HG03108 (cell line): ENCODE measurements around the gene CH25H.

Source experiments
- ATAC-seq: cut with Tn5 transposase; IDR thresholded peaks from one replicate; pipeline ENCODE4 v1.9.1; 2021; ENCODE audit warnings: moderate library complexity; ENCODE audit not compliant: unreplicated experiment

CH25H gene

GRCh38 chr10:89235073-89235798 is 28.1 kb upstream of the CH25H start:
- no peak for ATAC-seq

- no peak for ATAC-seq
Measured at GRCh38 chr10:89233033-89233432, 25.9 kb upstream of the CH25H start.

GRCh38 chr10:89228962-89229361 is 21.8 kb upstream of the CH25H start:
- ATAC-seq: no peak

DNA sequence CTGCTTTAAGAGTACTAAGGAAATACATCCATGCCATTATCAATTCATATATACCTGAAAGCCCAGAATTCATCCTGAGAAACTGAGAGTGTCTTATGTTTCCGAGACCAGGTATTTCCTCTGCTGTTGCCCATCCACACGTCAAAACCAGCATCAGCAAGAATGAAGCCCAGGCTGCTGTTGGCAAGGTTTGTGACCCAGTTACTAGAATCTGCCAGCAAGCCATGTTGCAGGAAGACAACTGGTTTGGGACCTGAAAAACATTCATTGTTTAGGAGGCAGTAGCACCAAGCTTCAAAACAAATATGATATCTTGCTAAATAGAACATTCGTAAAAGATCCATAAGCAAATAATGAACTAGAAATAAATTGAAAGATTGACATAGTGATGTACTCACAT is 21.0 kb upstream of the CH25H start:
- ATAC-seq: no peak

DNA sequence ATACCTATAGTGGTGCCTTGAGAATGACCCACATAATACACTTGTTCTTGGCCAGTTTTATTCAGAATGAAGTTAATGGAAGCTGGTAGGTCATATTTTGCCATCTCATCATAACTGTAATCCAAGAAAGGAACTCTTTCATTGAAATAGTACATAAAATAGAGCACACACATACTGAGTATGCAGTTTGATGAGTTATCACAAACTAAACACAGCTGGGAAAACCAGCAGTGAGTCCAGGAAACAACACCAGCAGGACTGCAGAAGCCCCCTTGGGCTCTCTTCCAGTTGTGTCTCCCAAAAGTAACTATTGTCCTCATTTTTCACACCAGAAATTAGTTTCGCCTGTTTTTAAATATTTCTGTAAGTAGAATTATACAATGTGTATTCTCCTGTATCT is 19.8 kb upstream of the CH25H start:
- ATAC-seq: no peak

DNA sequence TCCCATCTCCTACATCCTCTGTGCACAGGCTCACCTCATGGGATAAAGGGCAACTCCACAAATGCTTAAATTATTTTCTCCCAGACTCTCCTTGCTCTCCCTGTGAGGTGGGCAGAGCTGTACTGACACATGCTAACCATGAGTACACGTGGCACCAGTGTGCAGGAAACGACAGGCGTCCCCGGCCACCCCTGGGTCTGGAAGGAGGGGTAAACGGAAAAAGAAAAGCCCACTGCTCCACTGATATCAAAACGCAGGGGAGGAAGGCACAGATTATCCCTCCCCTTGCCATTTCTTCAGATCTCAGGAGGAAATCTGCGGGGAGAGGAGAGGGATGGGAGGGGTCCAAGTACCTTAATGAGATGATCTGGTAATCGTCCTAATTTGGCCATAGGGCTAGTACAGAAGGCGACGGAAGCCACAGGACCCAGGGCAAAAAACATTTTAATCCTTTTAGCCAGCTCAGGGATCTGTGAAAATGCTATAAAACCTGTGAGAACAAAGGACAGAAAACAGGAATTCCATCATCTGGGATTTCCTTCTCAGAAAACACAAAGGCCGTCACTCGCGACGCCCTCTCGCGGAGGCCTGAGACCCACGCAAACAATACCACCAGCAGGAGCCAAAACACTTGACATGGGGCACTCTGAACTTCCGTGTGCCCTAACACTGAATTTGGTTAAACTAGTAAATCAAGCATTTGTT is 17.8 kb upstream of the CH25H start:
- ATAC-seq: no peak

GRCh38 chr10:89221919-89222318 is 14.8 kb upstream of the CH25H start:
- ATAC-seq: no peak

DNA sequence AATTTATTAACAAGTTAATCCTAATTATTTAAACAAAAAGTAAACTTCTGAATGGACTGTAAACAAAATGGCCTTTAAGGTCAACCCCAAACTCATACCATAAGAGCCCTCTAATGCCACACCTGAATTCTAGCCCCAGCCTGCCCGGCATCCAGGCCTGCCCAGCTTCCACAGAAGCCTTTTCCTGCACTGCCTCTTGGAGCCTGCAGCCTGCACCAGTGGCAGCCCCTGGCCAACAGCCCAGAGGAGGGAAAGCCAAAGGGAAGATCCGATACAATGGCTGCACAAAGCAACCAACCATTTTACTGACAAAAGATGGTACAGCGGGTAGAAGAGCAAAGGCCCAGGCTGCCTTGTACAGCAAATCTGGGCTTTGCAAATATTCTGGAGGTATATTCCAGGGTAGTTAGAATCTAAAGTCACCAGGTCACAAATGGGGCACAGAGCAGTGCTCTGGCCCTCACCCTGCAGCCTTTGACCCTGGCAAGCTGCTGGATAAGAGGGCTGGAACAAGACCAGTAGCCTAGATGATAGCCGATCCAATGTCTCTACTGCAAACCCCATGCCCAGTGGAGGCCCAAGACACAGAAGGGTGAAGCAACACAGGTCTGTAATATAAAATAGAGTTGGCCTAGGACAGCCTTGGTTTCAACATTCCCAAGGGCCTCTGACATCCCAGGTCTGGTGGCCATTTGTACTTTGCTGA is 12.5 kb upstream of the CH25H start:
- no peak for ATAC-seq

GRCh38 chr10:89217057-89217990 is 10.2 kb upstream of the CH25H start:
- no peak for ATAC-seq

DNA sequence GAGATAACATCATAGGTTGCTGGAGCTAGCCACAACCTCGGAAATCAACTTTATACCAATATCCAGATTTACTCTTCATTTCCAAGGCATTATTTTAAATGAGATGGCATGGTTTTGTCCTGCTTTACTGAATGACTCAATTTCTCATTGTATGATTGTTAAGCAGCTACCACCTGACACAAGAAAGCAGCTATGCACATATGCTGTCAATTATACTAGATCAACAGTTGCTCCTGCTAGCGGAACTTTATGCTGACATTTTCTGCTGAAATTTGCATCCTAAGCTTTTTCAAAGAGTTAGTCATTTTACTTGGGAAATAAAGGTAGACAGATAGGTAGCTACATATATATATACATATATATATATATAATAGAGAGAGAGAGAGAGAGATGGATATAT is 8.9 kb upstream of the CH25H start:
- no peak for ATAC-seq

- ATAC-seq: no peak
Measured at GRCh38 chr10:89215511-89215910, 8.4 kb upstream of the CH25H start.

DNA sequence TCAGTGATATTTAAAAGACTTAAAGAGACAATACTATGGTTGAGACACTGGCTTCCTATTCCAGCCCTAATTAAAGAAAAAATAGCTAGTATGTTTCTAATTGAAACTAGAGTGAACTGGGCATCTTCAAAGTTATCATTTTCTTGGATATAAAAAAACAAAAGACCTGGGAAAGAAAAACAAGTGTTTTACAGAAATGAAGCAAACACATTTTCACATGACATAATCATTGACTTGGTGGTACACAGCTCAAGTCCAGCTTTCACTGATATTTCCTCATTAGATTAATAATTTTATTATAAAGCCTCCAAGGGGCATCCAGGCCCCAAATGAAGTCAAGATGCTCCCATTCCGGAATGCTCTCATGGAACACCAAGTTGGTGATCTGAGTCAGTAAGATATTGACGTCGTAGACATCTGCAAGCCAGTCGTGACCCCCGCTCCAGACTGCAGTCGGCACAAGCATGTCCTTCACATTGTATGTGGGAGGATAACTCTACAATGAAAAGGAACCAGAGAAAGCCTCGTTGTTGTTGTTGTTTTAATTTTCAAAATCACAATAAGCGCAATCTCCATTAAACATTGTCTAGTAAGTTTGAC is 7.5 kb upstream of the CH25H start:
- ATAC-seq: no peak

GRCh38 chr10:89213191-89213808 is 6.2 kb upstream of the CH25H start:
- ATAC-seq: no peak

DNA sequence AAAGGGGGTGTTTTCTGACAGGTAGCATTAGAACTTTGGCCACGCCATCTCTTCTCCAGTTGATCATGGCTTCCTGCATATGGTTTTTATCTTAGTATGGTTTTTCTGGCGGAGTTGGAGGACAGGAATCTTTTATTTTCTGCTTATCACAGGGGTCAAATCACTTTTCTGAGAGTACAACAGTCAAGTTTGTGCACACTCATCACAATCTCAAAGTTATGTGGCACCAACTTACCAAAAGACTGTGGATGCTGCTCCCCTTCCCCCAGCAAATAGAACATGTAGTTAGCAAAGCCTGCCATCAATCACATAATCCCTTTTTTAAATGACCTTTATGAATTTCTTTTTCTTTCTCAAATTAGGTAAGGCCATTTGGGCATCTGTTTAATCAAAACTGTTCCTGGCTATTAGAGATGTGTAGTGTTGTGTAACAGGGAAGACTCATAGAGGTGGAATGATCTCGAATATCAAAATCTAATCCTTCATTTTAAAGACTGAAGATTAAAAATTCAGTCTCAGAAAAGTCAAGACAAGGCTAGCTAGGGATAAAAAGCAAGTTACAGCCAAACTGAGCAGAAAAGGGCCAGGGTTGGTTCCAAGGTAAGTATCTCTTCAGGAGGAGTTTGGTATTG is 3.8 kb upstream of the CH25H start:
- no peak for ATAC-seq

DNA sequence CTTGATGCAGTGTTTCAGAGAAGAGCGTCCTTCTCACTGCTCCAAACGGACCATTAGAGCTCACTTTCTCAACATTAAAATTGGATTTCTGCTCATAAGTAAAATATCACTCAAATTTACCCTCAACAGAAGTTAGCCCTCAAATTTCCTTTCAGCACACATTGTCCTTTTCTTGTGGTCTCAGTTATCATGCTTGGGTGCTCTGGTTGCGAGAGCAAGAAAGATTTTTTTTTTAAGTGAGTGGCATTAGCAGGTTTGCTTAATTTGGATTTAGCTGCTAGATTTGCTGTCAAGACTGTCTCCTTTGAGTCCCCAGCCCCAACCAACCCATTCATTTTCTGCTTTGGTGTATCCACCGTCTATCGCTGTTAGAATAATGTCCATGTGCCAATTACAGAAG is 2.6 kb upstream of the CH25H start:
- no peak for ATAC-seq

- ATAC-seq: no peak
Measured at GRCh38 chr10:89207801-89208551, 859 bp upstream of the CH25H start.

DNA sequence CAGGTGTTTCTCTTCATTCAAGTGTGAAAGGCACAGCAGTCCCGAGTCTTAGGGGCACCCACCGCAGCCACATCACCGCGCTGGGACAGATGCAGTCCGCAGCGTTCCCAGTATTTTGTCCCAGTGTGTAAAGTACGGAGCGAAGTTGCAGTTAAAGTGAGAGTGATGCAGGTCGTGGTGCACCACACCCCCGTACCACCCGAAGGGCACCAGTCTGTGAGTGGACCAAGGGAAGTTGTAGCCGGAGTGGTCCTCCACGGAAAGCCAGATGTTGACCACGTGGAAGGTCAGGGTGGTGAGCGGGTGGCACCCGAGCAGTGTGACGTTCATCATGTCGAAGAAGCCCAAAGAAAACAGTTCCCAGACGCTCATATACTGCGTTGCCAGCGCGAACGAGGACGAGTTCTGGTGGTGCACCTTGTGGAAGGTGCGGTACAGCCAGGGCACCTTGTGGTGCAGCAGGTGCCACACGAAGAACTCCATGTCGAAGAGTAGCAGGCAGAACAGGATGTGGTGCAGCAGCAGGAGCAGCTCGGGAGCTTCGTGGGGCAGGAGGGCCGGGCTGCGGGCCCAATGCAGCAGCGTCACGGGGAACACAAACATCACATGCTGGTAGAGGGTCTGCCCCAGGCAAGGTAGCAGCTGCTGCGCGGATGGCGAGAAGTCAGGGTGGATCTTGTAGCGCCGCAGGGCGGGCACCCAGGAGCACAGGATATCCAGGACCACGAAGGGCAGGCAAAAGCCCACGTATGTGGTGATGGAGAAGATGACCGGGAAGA is 526 bp downstream of the CH25H start:
- no peak for ATAC-seq

- no peak for ATAC-seq
Measured at GRCh38 chr10:89204621-89205185, 2.4 kb downstream of the CH25H start.
